HEK293 (cell line): Measurements from ENCODE around the gene ABHD16B.
A peak's percentile ranks its signal among the peaks of the same experiment; 100 is the strongest.

ENCODE experiments used
- CTCF ChIA-PET: fragments of 350-600 bp; formaldehyde crosslinking; extraction: SDS; loops from one replicate; lab custom pipeline; 2021; ENCODE audit warnings: antibody characterized with exemption; lab: Yijun Ruan, JAX
- POLR2A ChIA-PET: fragments of 300-600 bp; formaldehyde crosslinking; extraction: SDS; loops from one replicate; lab custom pipeline; 2020; ENCODE audit warnings: antibody characterized with exemption, inconsistent platforms; lab: Yijun Ruan, JAX
- H3K27ac ChIP-seq: fragments of 200-500 bp; sonication (Bioruptor generic); 2 replicates; pipeline ENCODE4 v1.5.1; 2014; ENCODE audit warnings: low read depth, low read length, control low read depth, inconsistent platforms; ENCODE audit errors: extremely low read depth
- H3K36me3 ChIP-seq, 2 experiments: fragments of 200-500 bp in 1 of 2; sonication (Bioruptor generic) in 1 of 2; 1 replicate in 1 of 2; 2 replicates in 1 of 2; pipeline ENCODE4 v1.5.1; 2014 to 2017; ENCODE audit warnings: inconsistent platforms in 2 of 2, low read length in 2 of 2; ENCODE audit not compliant: control insufficient read depth in 2 of 2, insufficient read depth in 1 of 2
- H3K4me1 ChIP-seq: fragments of 200-500 bp; sonication (Bioruptor generic); 2 replicates; pipeline ENCODE4 v1.5.1; 2014; ENCODE audit warnings: mild to moderate bottlenecking, low read length, inconsistent platforms; ENCODE audit not compliant: control insufficient read depth, insufficient read depth
- H3K4me3 ChIP-seq: 2 replicates; pipeline ENCODE4 v1.5.1; 2011; ENCODE audit warnings: low read depth, mild to moderate bottlenecking, control low read depth, low read length, moderate library complexity
- H3K9me3 ChIP-seq: fragments of 200-500 bp; sonication (Bioruptor generic); 2 replicates; pipeline ENCODE4 v1.5.1; 2014; ENCODE audit warnings: low read depth, low read length, inconsistent platforms; ENCODE audit not compliant: control insufficient read depth, insufficient read depth
- GLIS1 ChIP-seq: fragments of 450-650 bp; formaldehyde crosslinking; IDR thresholded peaks from 2 replicates; pipeline ENCODE4 v1.5.1; 2016; ENCODE audit warnings: missing biosample characterization, missing genetic modification characterization
- PRDM1 ChIP-seq: fragments of 450-650 bp; formaldehyde crosslinking; IDR thresholded peaks from 2 replicates; pipeline ENCODE4; 2016; ENCODE audit warnings: missing biosample characterization, missing genetic modification characterization
- ZEB2 ChIP-seq: fragments of 450-650 bp; formaldehyde crosslinking; IDR thresholded peaks from 2 replicates; pipeline ENCODE4 v1.5.1; 2016; ENCODE audit warnings: missing biosample characterization, missing genetic modification characterization
- ZNF114 ChIP-seq: fragments of 450-650 bp; formaldehyde crosslinking; IDR thresholded peaks from 2 replicates; pipeline ENCODE4 v1.5.0; 2017; ENCODE audit warnings: missing biosample characterization, missing genetic modification characterization
- ZNF416 ChIP-seq: fragments of 450-650 bp; formaldehyde crosslinking; IDR thresholded peaks from 2 replicates; pipeline ENCODE4 v1.5.1; 2016; ENCODE audit warnings: missing biosample characterization, missing genetic modification characterization
- ZNF549 ChIP-seq: fragments of 450-650 bp; IDR thresholded peaks from 2 replicates; pipeline ENCODE4 v1.5.1; 2018; ENCODE audit warnings: missing biosample characterization, missing genetic modification characterization, mild to moderate bottlenecking, inconsistent platforms, moderate library complexity
- ZNF600 ChIP-seq: fragments of 450-650 bp; formaldehyde crosslinking; IDR thresholded peaks from 2 replicates; pipeline ENCODE4 v1.5.1; 2016; ENCODE audit warnings: missing biosample characterization, missing genetic modification characterization
- ZNF623 ChIP-seq: fragments of 450-650 bp; formaldehyde crosslinking; IDR thresholded peaks from 2 replicates; pipeline ENCODE4 v1.5.1; 2016; ENCODE audit warnings: missing biosample characterization, missing genetic modification characterization
- TF ChIP-seq, protein P1 (sequence below): fragments of 450-650 bp; formaldehyde crosslinking; IDR thresholded peaks from 2 replicates; pipeline ENCODE4 v1.5.1; 2016; ENCODE audit warnings: missing biosample characterization, missing genetic modification characterization
- TF ChIP-seq, protein P2 (sequence below): fragments of 450-650 bp; IDR thresholded peaks from 2 replicates; pipeline ENCODE4 v1.5.1; 2018; ENCODE audit warnings: missing biosample characterization, missing genetic modification characterization
- TF ChIP-seq, protein P3 (sequence below): fragments of 450-650 bp; formaldehyde crosslinking; IDR thresholded peaks from 2 replicates; pipeline ENCODE4 v1.5.1; 2016; ENCODE audit warnings: missing biosample characterization, missing genetic modification characterization
- TF ChIP-seq, protein P4 (sequence below): fragments of 450-650 bp; formaldehyde crosslinking; IDR thresholded peaks from 2 replicates; pipeline ENCODE4 v1.5.1; 2016; ENCODE audit warnings: missing biosample characterization, missing genetic modification characterization
- TF ChIP-seq, protein P5 (sequence below): fragments of 450-650 bp; formaldehyde crosslinking; IDR thresholded peaks from 2 replicates; pipeline ENCODE4 v1.5.1; 2016; ENCODE audit warnings: missing biosample characterization, missing genetic modification characterization

Gene ABHD16B

DNA sequence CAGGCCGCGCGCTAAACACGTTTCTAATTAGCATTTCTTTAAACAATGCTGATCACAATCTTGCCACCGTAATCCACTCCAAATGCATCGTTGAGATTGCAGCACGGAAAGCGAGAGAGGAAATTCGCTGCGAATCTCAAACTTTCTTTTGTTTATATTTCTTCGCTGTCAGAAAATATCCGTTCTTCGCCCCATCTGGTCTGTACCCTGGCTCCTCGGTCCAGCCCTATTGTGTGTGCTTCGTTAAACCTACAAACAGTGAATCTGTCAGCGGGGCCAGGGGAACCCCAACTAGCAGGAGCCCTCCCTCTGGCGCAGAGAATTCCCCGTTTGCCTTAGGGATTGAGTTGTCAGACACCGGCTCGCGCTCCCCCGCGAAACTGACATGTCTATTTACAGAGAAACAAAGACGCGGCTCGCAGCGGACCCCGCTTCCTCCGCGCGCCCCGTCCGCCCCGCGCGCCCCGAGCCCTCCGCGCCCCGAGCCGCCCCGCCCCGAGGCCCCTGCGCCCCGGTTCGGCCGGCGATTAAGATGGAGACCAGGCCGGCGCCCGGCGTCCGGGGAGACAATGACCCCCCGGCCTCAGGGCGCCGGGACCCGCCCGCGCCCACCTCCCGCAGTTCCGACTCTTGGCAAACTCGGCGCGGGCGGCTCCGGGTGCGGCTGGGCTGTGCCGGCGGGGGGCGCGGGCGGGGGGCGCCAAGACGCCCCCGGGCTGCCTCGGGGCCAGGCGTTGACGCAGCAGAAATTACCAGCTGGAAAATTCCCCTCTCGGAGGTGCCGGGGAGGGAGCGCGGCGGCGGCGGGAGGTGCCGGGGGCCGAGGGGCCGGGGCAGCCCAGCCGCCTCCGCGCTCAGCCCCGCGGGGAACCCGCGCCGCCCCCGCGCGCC lies 31.1 kb upstream of the ABHD16B start:
- peak; percentile 81 for TF ChIP-seq PRDM1 (tag by site-specific recombination)
- TF ChIP-seq, protein P1, sequence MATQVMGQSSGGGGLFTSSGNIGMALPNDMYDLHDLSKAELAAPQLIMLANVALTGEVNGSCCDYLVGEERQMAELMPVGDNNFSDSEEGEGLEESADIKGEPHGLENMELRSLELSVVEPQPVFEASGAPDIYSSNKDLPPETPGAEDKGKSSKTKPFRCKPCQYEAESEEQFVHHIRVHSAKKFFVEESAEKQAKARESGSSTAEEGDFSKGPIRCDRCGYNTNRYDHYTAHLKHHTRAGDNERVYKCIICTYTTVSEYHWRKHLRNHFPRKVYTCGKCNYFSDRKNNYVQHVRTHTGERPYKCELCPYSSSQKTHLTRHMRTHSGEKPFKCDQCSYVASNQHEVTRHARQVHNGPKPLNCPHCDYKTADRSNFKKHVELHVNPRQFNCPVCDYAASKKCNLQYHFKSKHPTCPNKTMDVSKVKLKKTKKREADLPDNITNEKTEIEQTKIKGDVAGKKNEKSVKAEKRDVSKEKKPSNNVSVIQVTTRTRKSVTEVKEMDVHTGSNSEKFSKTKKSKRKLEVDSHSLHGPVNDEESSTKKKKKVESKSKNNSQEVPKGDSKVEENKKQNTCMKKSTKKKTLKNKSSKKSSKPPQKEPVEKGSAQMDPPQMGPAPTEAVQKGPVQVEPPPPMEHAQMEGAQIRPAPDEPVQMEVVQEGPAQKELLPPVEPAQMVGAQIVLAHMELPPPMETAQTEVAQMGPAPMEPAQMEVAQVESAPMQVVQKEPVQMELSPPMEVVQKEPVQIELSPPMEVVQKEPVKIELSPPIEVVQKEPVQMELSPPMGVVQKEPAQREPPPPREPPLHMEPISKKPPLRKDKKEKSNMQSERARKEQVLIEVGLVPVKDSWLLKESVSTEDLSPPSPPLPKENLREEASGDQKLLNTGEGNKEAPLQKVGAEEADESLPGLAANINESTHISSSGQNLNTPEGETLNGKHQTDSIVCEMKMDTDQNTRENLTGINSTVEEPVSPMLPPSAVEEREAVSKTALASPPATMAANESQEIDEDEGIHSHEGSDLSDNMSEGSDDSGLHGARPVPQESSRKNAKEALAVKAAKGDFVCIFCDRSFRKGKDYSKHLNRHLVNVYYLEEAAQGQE (tag by site-specific recombination): no peak
- ChIA-PET CTCF (interaction anchor here (0.6 kb wide), 1 partner anchor 43 kb away, joined by 3 read pairs; no protein-coding TSS in a partner anchor), POLR2A (interaction anchor here (0.5 kb wide), 2 partner anchors 25 to 78 kb away, joined by 3 to 4 read pairs; no protein-coding TSS in a partner anchor)
- H3K36me3 ChIP-seq: no peaks in the 10 kb centered on the region
- no peaks in the 10 kb centered on the region for H3K9me3 ChIP-seq
- H3K27ac ChIP-seq: no peak overlapping the region
- H3K4me1 ChIP-seq: no peaks in the 10 kb centered on the region
- H3K4me3 ChIP-seq: peak overlapping the region; percentile 39

DNA sequence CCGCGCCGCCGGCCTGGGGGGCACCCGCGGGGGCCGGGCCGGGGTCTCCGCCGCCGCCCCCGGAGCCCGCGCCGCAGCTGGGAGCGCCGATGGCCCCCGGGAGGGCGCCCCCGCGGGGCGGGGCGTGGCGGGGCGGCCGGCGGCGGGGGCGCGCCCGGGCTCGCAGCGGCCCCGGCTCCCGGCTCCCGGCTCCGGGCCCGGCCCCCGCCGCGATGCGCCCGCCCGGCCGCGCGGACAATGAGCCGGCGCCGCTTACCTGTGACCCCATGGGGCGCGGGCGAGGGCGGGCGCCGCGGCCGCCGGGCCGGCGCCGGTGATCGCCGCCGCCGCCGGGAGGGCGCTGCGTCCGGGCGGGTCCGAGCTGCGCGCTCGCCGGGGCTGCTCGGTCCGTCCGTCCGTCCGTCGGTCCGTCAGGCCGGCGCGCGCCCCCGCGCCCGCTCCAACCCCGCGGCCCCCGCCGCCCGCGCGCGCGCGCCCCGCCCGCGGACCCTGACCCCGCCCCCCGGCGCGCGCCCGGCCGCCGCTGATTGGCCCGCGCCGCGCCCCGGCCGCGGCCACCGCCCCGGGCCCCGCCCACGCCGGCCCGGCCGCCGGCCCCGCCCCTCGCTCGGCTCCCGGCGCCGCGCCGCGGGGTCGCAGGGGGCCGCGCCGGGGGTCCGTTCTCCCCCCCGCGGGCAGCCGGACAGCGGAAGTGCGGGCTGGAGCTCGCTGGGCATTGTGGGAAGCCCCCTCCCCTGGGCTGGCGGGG lies 30.3 kb upstream of the ABHD16B start, which contains the start of gene ZBTB46:
TSS of gene ZBTB46 (minus strand) at position 424 of the 748 bp plus-strand sequence. CDS start 40,507 bp downstream, outside the sequence.
- Histone ChIP-seq H3K4me3 (peak within 1 kb of the TSS; percentile 42), H3K9me3 (no peaks in the 10 kb centered on the region), H3K36me3 (no peaks in the 10 kb centered on the region), H3K27ac (no peak within 1 kb of the TSS; the same call in 1 of the 2 replicates), H3K4me1 (no peaks in the 10 kb centered on the region)
- ChIA-PET CTCF (no interaction called here), POLR2A (interaction anchor here (0.5 kb wide), 2 partner anchors 26 to 79 kb away, joined by 3 to 4 read pairs; no protein-coding TSS in a partner anchor)
- TF ChIP-seq, protein P2, sequence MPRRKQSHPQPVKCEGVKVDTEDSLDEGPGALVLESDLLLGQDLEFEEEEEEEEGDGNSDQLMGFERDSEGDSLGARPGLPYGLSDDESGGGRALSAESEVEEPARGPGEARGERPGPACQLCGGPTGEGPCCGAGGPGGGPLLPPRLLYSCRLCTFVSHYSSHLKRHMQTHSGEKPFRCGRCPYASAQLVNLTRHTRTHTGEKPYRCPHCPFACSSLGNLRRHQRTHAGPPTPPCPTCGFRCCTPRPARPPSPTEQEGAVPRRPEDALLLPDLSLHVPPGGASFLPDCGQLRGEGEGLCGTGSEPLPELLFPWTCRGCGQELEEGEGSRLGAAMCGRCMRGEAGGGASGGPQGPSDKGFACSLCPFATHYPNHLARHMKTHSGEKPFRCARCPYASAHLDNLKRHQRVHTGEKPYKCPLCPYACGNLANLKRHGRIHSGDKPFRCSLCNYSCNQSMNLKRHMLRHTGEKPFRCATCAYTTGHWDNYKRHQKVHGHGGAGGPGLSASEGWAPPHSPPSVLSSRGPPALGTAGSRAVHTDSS (tag by site-specific recombination): no peak
- TF ChIP-seq GLIS1 (tag by site-specific recombination): peak; percentile 48; the same call in 1 of the 2 replicates

DNA sequence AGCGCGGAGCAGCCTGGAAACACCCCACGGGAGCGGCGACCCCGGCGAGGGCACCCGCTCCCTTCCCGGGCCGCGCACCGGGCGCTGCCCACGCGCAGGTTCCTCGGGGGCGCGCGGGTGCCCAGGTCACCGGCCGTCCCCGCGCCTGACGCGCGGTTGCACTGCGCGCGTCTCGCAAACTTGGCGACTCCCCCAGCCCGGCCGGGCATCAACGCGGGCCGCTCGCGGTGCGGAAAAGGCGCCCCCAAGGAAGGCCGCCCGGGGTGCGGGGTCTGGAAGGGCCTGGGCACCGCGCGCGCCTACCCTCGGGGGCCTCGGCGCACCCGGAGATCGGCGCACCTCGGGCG lies 29.7 kb upstream of the ABHD16B start:
- H3K27ac ChIP-seq: no peak overlapping the region; the same call in 1 of the 2 replicates
- POLR2A ChIA-PET: no interaction called here
- H3K4me3 ChIP-seq: peak overlapping the region; percentile 42

More for the DNA sequence above, 29.7 kb upstream of the ABHD16B start:
- no peaks in the 10 kb centered on the region for H3K36me3 ChIP-seq
- TF ChIP-seq ZNF114 (tag by site-specific recombination) (no peak), ZEB2 (no peak), ZNF600 (no peak), ZNF416 (tag by site-specific recombination) (no peak), ZNF549 (tag by site-specific recombination) (no peak), ZNF623 (tag by site-specific recombination) (no peak)
- TF ChIP-seq, protein P3, sequence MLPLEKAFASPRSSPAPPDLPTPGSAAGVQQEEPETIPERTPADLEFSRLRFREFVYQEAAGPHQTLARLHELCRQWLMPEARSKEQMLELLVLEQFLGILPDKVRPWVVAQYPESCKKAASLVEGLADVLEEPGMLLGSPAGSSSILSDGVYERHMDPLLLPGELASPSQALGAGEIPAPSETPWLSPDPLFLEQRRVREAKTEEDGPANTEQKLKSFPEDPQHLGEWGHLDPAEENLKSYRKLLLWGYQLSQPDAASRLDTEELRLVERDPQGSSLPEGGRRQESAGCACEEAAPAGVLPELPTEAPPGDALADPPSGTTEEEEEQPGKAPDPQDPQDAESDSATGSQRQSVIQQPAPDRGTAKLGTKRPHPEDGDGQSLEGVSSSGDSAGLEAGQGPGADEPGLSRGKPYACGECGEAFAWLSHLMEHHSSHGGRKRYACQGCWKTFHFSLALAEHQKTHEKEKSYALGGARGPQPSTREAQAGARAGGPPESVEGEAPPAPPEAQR (tag by site-specific recombination): no peak
- TF ChIP-seq, protein P4, sequence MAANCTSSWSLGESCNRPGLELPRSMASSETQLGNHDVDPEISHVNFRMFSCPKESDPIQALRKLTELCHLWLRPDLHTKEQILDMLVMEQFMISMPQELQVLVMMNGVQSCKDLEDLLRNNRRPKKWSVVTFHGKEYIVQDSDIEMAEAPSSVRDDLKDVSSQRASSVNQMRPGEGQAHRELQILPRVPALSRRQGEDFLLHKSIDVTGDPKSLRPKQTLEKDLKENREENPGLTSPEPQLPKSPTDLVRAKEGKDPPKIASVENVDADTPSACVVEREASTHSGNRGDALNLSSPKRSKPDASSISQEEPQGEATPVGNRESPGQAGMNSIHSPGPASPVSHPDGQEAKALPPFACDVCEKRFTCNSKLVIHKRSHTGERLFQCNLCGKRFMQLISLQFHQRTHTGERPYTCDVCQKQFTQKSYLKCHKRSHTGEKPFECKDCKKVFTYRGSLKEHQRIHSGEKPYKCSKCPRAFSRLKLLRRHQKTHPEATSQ (tag by site-specific recombination): no peak
- TF ChIP-seq, protein P5, sequence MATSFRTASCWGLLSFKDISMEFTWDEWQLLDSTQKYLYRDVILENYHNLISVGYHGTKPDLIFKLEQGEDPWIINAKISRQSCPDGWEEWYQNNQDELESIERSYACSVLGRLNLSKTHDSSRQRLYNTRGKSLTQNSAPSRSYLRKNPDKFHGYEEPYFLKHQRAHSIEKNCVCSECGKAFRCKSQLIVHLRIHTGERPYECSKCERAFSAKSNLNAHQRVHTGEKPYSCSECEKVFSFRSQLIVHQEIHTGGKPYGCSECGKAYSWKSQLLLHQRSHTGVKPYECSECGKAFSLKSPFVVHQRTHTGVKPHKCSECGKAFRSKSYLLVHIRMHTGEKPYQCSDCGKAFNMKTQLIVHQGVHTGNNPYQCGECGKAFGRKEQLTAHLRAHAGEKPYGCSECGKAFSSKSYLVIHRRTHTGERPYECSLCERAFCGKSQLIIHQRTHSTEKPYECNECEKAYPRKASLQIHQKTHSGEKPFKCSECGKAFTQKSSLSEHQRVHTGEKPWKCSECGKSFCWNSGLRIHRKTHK (tag by site-specific recombination): no peak
- CTCF ChIA-PET: no interaction called here
- H3K4me1 ChIP-seq: no peaks in the 10 kb centered on the region
- no peaks in the 10 kb centered on the region for H3K9me3 ChIP-seq
